ENCODE results near the gene KLHL29.

- no peak for TF ChIP-seq POLR2AphosphoS5 (IDR thresholded peaks at IDR 0.05; ENCODE audit: low read depth, low read length)
- TF ChIP-seq TAF1 (IDR thresholded peaks at IDR 0.05; ENCODE audit: borderline replicate concordance, insufficient read depth, low read length): no peak
- no peak for TF ChIP-seq REST (IDR thresholded peaks at IDR 0.05; ENCODE audit: insufficient read depth in 1 of 2, low read depth in 2 of 2, low read length in 2 of 2)
- no peak for TF ChIP-seq SIN3A (IDR thresholded peaks at IDR 0.05; ENCODE audit: borderline replicate concordance, insufficient read depth, low read length)
Measured at GRCh38 chr2:23679044-23679443, 294.1 kb downstream of the KLHL29 start.
